Measurements from ENCODE around the gene VAV2.

DNA sequence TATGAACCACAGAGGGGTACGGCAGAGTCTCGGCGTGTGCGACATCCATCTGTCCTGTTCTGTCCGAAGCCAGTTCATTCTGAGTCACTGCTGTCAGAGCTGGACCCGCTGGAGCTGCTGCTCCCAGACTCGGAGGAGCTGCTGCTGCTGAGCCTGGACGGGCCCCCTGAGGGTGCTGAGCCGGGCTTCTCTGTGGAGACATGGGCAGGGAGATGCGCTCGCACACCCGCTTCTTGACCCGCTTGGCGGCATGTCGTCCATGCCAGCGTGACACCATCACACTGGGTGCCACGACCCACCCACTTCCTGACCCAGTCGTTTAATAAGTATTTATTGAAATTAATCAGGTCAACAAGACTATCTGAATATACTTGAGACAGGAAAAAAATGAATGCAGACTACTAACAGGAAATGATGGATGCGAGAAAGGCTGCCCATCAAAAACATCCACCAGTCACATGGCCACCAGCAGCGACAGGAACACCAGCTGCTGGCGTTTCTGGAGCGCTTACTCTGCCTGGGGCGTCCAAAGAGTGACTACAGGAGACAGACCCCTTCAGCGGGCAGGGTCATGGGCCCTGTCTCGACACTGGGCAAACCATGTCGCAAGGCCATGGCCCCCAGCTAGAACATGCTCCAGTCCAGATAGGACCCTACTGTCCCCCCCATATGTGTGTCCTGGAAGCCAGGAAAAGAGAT is 41.5 kb upstream of the VAV2 start:
- TF ChIP-seq, protein P1, sequence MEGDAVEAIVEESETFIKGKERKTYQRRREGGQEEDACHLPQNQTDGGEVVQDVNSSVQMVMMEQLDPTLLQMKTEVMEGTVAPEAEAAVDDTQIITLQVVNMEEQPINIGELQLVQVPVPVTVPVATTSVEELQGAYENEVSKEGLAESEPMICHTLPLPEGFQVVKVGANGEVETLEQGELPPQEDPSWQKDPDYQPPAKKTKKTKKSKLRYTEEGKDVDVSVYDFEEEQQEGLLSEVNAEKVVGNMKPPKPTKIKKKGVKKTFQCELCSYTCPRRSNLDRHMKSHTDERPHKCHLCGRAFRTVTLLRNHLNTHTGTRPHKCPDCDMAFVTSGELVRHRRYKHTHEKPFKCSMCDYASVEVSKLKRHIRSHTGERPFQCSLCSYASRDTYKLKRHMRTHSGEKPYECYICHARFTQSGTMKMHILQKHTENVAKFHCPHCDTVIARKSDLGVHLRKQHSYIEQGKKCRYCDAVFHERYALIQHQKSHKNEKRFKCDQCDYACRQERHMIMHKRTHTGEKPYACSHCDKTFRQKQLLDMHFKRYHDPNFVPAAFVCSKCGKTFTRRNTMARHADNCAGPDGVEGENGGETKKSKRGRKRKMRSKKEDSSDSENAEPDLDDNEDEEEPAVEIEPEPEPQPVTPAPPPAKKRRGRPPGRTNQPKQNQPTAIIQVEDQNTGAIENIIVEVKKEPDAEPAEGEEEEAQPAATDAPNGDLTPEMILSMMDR (IDR thresholded peaks at IDR 0.05) = no peak
- TF ChIP-seq POLR2A (IDR thresholded peaks at IDR 0.05) = no peak

Measured in heart left ventricle (tissue), 13 donors.